GM12892 (cell line): ENCODE data around the gene ERVW-1. TPM values are rescaled to one million over a fixed set of nuclear protein-coding genes. Genes with fewer than 3 reads are reported as not detected.
"Not testable (repeated sequence)": the region's sequence is repeated elsewhere in the genome, so short reads cannot be mapped to it uniquely, and the experiment has no call there.

Source experiments
- DNase-seq: peaks from one replicate; pipeline ENCODE4 v3.0.0; 2011; ENCODE audit not compliant: insufficient read length
- FAIRE-seq: peaks from 2 replicates; lab custom pipeline; 2011; peaks lifted over from hg19 to GRCh38; lab: Jason Lieb, UNC
- POLR2A ChIP-seq: IDR thresholded peaks from 2 replicates; pipeline ENCODE4 v1.6.1; 2011; ENCODE audit warnings: low read depth, low read length, control low read depth
- POLR2AphosphoS5 ChIP-seq: IDR thresholded peaks from 2 replicates; pipeline ENCODE4 v1.6.1; 2011; ENCODE audit warnings: low read depth, low read length, control low read depth
- TAF1 ChIP-seq: IDR thresholded peaks from 2 replicates; pipeline ENCODE4 v1.6.1; 2011; ENCODE audit warnings: low read depth, mild to moderate bottlenecking, control low read depth, low read length, borderline replicate concordance
- polyA plus RNA-seq: library from polyadenylated mRNA; unstranded; fragments of >200 nt; gene quantifications from one replicate; pipeline ENCODE4 v1.2.1, GENCODE V29; 2012; ENCODE audit warnings: missing spikeins, inconsistent platforms; ENCODE audit not compliant: missing spikeins

ERVW-1 gene
- polyA plus RNA-seq, result 0.45 TPM

DNA sequence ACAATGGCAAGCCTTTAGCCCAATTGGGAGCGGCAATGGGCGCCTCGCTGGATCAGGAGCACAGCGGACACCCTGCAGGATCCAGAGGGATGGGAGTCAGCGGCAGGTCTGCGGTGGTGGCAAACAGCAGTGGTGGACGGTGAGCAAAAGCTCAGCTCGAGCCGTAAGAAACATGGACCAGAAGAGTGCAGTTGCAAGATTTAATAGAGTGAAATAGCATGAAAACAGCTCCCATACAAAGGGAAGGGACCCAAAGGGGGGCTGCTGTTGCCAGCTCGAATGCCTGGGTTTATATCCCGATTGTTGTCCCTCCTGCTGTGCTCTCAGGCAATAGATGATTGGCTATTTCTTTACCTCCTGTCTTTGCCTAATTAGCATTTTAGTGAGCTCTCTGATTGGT is at the start of gene ERVW-1:
ERVW-1 (minus strand) TSS at position 266 of the 400 bp plus-strand sequence. CDS start 7,565 bp downstream, outside the sequence.
- not testable (repeated sequence) for FAIRE-seq, DNase-seq

DNA sequence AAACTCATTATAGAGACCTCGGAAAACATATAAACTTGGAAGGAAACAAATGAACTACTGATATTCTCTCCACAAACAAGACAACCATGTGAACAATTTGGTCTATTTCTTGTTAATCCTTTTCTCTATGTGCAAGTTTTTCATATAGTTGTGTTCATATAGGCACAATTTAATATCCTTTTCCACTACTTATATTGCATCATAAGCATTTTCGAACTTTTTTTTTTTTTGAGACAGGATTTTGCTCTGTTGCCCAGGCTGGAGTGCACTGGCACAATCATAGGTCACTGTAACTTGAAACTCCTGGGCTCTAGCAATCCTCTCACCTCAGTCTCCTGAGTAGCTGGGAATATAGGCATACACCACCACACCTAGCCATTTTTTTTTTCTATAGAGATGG is 45.4 kb upstream of the ERVW-1 start:
- FAIRE-seq (no peak), DNase-seq (no peak)
- TF ChIP-seq TAF1 (no peak), POLR2AphosphoS5 (no peak), POLR2A (no peak)

DNA sequence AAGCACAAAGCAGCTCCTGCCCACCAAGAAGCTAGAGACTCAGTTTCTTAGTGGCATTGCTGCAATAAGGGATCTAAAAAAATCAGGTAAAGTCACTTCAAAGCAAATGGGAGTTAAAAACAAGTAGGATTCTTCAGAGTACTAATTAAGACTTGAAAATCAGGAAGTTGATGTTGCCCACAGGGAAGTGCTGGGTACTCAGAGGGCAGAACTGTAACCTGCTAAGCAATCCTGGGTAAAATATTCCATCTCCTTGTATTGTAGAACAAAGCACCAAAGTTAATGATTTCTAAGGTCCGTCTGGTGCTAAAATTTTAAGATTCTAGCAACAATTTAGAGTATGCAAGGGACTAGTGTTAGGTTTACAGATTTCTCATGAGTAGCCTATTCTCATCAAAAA is 42.3 kb upstream of the ERVW-1 start:
- FAIRE-seq, result no peak
- no peak for TF ChIP-seq POLR2A
- no peak for TF ChIP-seq POLR2AphosphoS5
- TF ChIP-seq TAF1, result no peak
- no peak for DNase-seq

DNA sequence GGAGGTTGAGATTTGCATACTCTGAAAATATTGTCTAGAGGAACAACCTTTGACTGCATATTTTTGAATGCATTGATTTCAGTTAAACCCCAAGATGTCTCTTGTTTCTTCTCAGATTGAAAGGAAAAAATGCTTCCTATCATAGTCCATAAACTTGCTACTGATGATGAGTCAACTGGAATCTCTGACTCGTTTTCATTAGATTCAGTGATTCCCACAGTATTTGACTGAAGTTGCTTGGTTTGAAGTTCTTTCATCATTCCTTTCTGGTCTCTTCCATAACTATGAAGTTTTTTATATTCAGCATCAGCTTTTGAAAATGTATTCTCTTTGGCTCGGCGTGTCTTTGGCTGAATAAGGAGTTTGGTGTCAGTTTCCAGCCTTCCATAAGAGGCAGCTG is 39.9 kb upstream of the ERVW-1 start:
- DNase-seq (no peak), FAIRE-seq (no peak)
- no peak for TF ChIP-seq TAF1

- TF ChIP-seq POLR2A (no peak), POLR2AphosphoS5 (no peak), TAF1 (no peak)
- DNase-seq (no peak), FAIRE-seq (no peak)
Observed at GRCh38 chr7:92513167-92513902, 35.6 kb upstream of the ERVW-1 start.

GRCh38 chr7:92508946-92509345 is 31.2 kb upstream of the ERVW-1 start:
- TF ChIP-seq POLR2AphosphoS5 (no peak), POLR2A (no peak), TAF1 (no peak)
- no peak for FAIRE-seq

GRCh38 chr7:92506363-92506762 is 28.6 kb upstream of the ERVW-1 start:
- FAIRE-seq (no peak), DNase-seq (no peak)
- TF ChIP-seq POLR2AphosphoS5 (no peak), POLR2A (no peak), TAF1 (no peak)

More at GRCh38 chr7:92508946-92509345, 31.2 kb upstream of the ERVW-1 start:
- DNase-seq, result no peak

DNA sequence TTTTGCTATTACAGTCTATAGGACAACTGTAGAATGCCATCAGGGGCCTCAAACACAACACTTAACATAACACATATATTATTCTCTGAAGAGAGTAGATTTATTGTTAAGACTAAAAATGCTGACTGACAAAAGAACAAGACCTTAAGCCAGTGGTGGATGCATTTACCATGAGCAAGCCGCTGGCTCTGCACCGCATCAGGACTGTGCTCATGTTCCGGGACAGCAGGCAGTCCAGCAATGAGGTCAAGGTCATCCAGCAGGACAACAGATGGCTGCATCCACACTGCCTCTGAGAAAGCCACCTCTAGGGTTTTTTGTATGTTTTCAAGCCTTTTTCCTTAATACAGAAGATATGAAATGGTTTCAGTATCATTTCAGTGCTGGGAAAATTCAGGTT is 26.8 kb upstream of the ERVW-1 start:
- no peak for TF ChIP-seq POLR2AphosphoS5
- no peak for TF ChIP-seq TAF1
- no peak for TF ChIP-seq POLR2A
- FAIRE-seq (no peak), DNase-seq (no peak)

DNA sequence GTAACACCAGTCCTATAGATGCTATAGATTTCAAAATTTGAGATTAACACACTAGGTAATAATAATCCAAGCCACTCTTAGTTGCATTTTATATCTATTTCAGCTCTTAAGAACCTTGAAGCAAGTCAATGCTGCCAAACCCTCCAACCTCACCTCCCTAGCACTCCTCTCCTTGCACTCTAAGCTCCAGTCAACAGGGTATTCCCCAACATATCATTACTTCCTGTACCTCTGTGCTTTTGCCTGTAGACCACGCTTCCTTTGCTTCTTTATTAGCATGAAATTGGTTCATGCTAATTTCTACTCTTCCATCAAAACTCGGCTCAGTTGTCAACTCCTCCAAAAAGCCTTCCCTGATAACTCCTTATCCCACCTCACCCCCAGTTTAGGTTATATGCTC is 26.0 kb upstream of the ERVW-1 start:
- no peak for DNase-seq
- TF ChIP-seq TAF1 (no peak), POLR2A (no peak), POLR2AphosphoS5 (no peak)
- peak; percentile 70 for FAIRE-seq

DNA sequence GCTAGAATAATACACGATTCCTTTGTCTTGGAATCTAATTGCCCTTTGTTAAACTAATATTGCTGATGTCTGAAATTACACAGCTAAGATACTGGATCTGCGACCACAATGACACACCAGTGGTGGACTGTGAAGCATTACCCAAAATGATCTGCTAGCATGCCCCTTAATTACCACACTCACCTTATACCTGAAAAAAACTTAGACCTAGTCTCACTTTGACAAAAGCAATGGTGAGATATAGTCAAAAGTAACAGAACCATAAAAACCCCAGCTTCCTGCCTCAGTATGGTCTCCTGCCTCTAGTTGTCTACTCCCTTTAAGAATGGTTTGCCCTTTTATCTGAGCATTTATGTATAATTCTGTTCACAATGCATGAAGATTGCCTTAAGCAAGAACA is 20.8 kb upstream of the ERVW-1 start:
- DNase-seq (no peak), FAIRE-seq (no peak)

GRCh38 chr7:92496876-92497275 is 19.1 kb upstream of the ERVW-1 start:
- DNase-seq, result no peak
- FAIRE-seq, result peak; percentile 24
- no peak for TF ChIP-seq POLR2AphosphoS5
- no peak for TF ChIP-seq TAF1

More for the DNA sequence above, 20.8 kb upstream of the ERVW-1 start:
- no peak for TF ChIP-seq POLR2A
- no peak for TF ChIP-seq TAF1
- TF ChIP-seq POLR2AphosphoS5, result no peak

DNA sequence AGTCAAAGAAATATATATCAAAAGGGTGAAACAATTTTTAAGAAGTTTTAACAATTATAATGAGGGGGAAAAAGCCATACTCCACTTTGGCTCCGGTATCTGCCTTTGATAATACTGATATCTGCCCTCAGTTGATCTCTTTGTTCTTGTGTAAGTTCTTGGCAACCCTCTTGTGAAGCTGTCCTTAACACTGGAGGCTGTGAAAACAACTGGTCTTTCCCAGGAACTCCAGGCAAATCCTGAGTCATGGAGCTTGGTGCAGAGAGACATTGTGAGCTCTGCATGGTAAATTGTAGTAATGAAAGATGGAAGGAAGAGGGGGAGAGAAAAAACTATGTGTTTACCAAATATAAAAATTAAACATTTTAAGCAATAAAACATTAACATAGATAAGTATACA is 11.9 kb upstream of the ERVW-1 start:
- no peak for TF ChIP-seq TAF1
- FAIRE-seq (no peak), DNase-seq (no peak)

DNA sequence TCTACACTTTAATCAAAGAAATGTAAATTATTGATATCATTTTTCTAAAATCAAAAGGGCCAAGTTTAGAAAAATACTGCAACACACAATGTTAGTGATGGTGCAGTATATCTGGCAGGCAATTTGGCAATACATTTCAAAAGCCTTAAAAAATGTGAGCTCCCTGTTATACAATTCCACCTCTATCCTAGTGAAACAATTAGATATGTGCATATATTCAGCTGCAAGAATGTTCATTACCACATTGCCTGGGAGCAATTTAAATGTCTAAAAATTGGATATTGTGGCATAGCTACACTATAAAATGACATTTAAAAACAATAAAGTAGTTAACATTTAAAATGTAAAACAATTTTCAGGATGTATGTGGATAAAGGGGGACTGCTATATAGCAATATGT is 10.1 kb upstream of the ERVW-1 start:
- no peak for DNase-seq
- no peak for TF ChIP-seq POLR2A
- no peak for TF ChIP-seq TAF1
- TF ChIP-seq POLR2AphosphoS5, result no peak
- no peak for FAIRE-seq

- no peak for TF ChIP-seq POLR2A
- TF ChIP-seq TAF1, result no peak
- TF ChIP-seq POLR2AphosphoS5, result no peak
- no peak for FAIRE-seq
- no peak for DNase-seq
Observed at GRCh38 chr7:92485974-92486373, 8.2 kb upstream of the ERVW-1 start.
